ENCODE data around the gene ZNF25.
"Not testable (repeated sequence)": the region's sequence is repeated elsewhere in the genome, so short reads cannot be mapped to it uniquely, and the experiment has no call there.

Gene ZNF25

GRCh38 chr10:37976091-37976879, at the start of gene ZNF25:
ZNF25 (minus strand) TSS chr10:37976647; CDS start chr10:37971722, 4,925 bp downstream.
- peak; percentile 93 for DNase-seq (ENCODE audit: low read depth)

DNA sequence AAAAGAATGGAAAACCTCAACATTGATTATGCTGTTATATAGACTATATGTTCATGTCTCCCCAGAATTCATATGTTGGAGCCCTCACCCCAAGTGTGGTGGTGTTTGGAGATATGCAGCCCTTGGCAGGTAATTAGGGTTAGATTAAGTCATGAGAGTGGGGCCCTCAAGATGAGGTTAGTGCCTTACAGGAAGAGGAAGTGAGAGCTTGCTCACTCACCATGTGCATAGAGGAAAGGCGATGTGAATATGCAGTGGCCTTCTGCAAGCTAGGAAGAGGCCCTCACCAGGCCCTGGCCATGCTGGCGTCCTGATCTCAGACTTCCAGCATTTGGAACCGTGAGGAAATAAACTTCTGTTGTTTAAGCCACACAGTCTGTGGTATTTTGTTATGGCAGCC, 48.8 kb upstream of the ZNF25 start:
- DNase-seq (ENCODE audit: low read depth) = no peak

DNA sequence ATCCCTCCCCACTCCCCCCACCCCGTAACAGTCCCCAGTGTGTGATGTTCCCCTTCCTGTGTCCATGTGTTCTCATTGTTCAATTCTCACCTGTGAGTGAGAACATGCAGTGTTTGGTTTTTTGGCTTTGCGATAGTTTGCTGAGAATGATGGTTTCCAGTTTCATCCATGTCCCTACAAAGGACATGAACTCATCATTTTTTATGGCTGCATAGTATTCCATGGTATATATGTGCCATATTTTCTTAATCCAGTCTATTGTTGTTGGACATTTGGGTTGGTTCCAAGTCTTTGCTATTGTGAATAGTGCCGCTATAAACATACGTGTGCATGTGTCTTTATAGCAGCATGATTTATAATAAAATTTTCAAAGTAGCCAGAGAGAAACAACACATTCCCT, 42.7 kb upstream of the ZNF25 start:
- not testable (repeated sequence) for DNase-seq (ENCODE audit: low read depth)

- no peak for DNase-seq (ENCODE audit: low read depth)
Observed at GRCh38 chr10:38016354-38016753, 39.9 kb upstream of the ZNF25 start.

GRCh38 chr10:38010119-38010903, 33.9 kb upstream of the ZNF25 start, which contains the start of gene ZNF33A:
ZNF33A (plus strand) TSS chr10:38010675; CDS start chr10:38012342, 1,667 bp downstream.
- DNase-seq (ENCODE audit: low read depth) = peak; percentile 55

DNA sequence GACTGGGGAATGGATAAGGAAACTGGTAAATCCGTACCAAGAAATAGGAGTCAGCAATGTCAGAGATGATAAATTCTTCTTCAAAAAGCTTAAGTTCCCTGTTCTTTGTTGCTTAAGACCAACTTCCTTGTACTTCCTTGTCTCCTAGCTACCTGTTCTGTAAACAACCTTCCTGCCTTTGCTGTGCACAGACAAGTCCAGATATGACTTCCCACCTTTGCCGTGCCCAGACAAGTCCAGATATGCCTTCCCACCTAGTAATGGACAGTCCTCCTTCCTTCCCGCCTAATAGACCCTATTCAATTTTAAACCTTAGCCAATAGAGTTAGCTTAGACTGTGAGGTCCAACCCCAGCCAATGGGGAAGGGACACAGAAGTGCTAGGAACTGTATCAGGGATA, 31.5 kb upstream of the ZNF25 start:
- no peak for DNase-seq (ENCODE audit: low read depth)

- no peak for DNase-seq (ENCODE audit: low read depth)
Observed at GRCh38 chr10:38007551-38007950, 31.1 kb upstream of the ZNF25 start.

DNA sequence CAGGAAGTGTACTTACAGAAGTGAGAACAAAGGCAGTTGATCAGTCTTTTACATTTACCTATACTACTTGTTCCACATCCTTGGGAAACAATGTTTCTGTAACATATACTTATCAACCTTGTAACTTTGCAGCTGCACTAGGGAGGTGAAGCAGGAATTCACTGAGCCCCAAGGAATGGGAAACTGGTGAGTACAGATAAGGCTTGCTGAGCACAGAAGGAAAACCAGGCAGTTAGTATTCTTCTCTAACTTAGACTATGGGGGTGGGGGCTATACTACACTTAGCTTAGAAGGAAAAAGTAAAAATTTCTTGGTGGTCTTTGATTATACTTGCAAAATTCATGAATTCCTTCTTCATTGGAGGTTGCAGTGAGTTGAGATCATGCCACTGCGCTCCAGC, 27.1 kb upstream of the ZNF25 start:
- DNase-seq (ENCODE audit: low read depth) = no peak

DNA sequence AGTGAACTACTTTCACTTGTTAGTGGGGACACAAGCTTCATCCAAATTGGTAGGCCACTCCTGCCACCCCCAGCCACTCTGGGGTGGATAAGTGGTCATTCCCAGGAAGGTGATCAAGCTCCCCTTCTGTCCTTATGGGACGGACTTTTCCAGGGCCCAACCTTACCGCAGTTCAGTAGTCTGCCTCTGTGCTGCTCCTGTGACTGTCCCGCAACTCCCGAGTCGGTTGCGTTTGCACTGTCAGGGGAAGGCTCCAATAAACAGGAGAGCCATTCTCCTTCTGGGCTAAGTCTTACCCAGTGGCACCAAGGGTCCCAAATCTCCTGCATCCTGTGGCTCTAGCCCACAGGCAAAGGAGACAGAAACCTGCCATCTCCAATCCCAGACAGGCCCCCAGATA, 26.6 kb upstream of the ZNF25 start:
- DNase-seq (ENCODE audit: low read depth) = no peak

GRCh38 chr10:38000474-38000873, 24.0 kb upstream of the ZNF25 start:
- DNase-seq (ENCODE audit: low read depth) = not testable (repeated sequence)

DNA sequence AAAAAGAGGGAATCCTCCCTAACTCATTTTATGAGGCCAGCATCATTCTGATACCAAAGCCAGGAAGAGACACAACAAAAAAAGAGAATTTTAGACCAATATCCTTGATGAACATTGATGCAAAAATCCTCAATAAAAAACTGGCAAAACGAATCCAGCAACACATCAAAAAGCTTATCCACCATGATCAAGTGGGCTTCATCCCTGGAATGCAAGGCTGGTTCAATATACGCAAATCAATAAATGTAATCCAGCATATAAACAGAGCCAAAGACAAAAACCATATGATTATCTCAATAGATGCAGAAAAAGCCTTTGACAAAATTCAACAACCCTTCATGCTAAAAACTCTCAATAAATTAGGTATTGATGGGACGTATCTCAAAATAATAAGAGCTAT, 22.5 kb upstream of the ZNF25 start:
- DNase-seq (ENCODE audit: low read depth) = not testable (repeated sequence)

- no peak for DNase-seq (ENCODE audit: low read depth)
Observed at GRCh38 chr10:37992083-37992482, 15.6 kb upstream of the ZNF25 start.

DNA sequence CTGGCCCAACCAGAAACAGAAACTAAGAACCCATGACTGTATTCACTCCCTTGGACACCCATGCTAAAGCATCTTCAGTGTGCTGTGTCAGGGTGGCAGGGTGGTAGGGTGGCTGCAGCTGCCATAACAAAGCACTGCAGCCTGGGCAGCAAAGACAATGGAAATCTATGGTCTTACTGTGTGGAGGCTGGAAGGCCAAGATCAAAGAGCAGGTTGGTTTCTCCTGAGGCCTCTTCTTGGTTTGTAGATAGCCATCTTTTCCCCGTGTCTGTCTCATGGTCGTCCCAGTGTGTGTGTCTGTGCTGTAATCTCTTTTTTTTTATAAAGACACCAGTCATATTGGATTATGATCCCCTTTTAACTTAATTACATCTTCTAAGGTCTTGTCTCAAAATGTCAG, 15.2 kb upstream of the ZNF25 start:
- DNase-seq (ENCODE audit: low read depth) = no peak

DNA sequence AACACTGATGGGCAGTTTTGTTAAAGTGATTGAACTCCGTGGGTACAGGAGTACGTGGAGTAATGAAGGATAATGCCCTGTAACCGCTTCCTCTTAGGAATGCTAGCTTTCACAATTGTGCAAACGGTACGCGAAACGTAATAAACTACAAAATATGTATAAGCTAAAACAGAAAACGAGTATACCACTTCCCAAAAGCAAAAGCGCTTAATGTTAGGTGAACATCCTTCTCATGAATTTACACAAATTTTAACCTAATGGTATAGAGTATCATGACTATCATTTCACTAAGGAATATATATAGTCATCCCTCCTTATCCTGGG, 395 bp upstream of the ZNF25 start:
- no peak for DNase-seq (ENCODE audit: low read depth)

DNA sequence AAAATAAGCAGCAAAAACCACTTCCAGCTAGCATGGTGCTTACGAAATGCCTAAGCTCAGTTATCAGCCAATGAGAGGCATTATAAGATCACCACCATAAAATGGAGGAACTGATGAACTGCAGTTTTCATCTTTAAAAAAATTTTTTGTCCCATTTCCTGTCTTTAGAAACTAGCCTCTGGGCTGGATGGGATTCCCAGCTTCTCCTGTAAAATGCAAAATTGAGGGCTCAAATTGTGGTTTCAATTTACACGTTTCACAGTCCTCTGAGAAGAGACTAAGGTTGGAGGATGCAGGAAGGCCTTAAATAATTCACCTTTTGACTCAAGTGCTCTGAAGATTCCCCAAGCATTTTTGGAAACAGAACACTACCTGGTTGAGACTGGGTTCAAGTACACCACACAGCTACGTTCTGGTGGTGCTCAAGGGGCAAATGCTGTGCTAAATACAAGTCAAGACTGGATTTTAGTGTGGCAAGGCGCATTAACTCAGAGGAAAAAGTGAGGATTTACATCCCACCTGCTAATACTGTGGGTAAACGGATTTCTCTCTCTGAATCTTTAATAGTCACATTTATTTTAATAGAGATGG, 951 bp downstream of the ZNF25 start:
- no peak for DNase-seq (ENCODE audit: low read depth)

DNA sequence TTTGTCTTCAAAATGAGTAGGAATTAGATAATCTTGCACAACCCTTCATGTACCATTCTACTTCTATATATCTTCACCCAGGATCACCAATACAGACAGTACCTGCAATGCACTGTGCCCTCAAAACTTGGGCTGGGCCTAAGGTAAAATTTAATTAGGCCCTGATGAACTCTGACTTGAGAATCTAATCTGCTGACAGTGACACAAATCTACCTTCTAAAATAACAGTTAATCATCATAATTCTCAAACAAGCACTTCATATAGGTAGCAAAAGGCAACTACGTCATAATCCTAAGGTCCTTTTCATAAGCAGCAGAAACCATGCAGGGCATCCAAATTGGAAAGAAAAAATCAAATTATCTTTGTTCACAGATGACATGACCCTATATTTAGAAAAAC, 4.1 kb downstream of the ZNF25 start:
- DNase-seq (ENCODE audit: low read depth) = no peak

DNA sequence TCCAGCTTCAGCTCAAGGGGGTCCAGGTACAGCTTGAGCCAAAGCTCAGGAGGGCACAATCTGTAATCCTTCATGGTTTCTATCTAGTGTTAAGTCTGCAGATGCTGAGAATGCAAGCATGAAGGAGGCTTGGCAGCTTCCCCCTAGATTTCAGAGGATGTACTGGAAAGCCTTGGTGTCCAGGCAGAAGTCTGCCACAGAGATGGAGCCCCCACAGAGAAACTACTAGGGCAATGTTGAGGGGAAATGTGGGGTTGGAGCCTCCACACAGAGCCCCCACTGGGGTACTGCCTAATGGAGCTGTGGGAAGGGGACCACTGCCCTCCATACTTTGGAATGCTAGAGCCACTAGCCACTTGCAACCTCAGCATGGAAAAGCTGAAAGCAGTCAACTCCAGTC, 11.4 kb downstream of the ZNF25 start:
- DNase-seq (ENCODE audit: low read depth) = no peak

GRCh38 chr10:37960591-37961137, 15.8 kb downstream of the ZNF25 start:
- DNase-seq (ENCODE audit: low read depth) = no peak

- DNase-seq (ENCODE audit: low read depth) = no peak
Observed at GRCh38 chr10:37957841-37958240, 18.6 kb downstream of the ZNF25 start.

GRCh38 chr10:37952926-37953325, 23.5 kb downstream of the ZNF25 start:
- DNase-seq (ENCODE audit: low read depth) = no peak

- no peak for DNase-seq (ENCODE audit: low read depth)
Observed at GRCh38 chr10:37952043-37952755, 24.2 kb downstream of the ZNF25 start.

DNA sequence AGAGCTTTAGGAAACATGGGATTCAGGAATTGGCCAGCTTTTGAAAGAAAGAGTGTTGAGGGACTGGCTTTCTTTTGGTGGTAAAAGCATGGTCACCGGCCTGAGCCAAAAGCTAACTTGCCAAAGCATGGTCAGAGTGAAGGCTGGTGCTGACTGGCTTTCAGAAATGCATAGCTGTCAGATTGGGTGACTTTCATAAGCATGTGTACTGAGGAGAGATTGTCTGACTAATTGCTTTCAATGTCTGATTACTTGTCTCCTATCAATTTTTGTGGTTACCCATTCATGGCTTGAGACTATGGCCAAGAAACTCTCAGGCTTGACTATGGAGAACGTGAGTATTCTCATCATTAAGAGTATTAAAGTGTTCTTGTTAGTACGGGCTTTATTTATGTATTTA, 28.2 kb downstream of the ZNF25 start:
- no peak for DNase-seq (ENCODE audit: low read depth)

Measured in non-pigmented ciliary epithelial cell (primary cell).